BLaER1 (cell line): Measurements from ENCODE around the gene UBE2I.

Experiments
- H3K27ac ChIP-seq: shearing (Covaris generic); formaldehyde crosslinking; 2 replicates; pipeline ENCODE4 v1.8.1; 2022
- H3K27me3 ChIP-seq: shearing (Covaris generic); formaldehyde crosslinking; 2 replicates; pipeline ENCODE4 v1.8.1; 2022
- H3K36me3 ChIP-seq: shearing (Covaris generic); formaldehyde crosslinking; 2 replicates; pipeline ENCODE4 v1.8.1; 2022
- H3K4me1 ChIP-seq: shearing (Covaris generic); formaldehyde crosslinking; 2 replicates; pipeline ENCODE4 v1.8.1; 2022
- H3K4me2 ChIP-seq: shearing (Covaris generic); formaldehyde crosslinking; 2 replicates; pipeline ENCODE4 v1.8.1; 2022
- H3K4me3 ChIP-seq: shearing (Covaris generic); formaldehyde crosslinking; 2 replicates; pipeline ENCODE4 v1.8.1; 2022
- H3K9ac ChIP-seq: shearing (Covaris generic); formaldehyde crosslinking; 2 replicates; pipeline ENCODE4 v1.8.1; 2022
- H3K9me3 ChIP-seq: shearing (Covaris generic); formaldehyde crosslinking; 2 replicates; pipeline ENCODE4 v1.8.1; 2022
- H4K20me1 ChIP-seq: shearing (Covaris generic); formaldehyde crosslinking; 2 replicates; pipeline ENCODE4 v1.8.1; 2022
- Cebpa-rat ChIP-seq: shearing (Covaris generic); IDR thresholded peaks from 2 replicates; pipeline ENCODE4 v1.8.1; 2022

Gene UBE2I

DNA sequence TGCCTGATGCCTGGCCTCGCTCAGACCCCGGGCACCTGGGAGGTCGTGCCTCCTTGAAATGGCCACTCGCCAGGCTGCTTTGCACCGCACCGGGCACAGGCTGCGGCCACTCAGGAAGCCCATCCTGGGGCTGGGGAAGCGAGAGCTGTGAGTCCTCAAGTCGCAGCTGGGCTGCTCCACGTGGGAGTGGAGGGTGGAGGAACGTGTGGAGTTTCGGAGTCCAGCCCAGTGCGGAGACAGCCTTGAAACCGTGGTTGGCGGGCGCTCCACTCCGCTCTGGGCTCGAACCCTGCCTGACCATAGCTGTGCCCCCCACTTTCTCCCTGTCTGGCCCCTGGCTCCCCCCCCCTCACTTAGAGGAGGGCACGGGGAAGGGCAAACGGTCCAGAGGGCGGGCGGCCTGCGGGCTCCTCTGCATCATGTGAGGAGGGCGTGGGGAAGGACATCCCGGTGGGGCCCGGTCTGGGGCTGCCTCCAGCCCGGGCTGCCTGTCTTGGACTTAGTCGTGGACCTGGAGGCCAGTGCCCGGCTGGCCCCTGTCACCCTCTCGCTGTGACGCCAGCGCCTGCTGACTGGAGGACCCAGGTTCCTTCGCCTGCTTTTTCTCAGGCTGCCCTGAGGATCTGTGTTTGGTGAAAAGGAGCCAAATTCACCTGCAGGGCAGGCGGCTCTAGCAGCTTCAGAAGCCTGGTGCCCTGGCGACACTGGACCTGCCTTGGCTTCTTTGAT is 2.5 kb downstream of the UBE2I start:
- peaks cover 73% of the 10 kb centered on the region for H4K20me1 ChIP-seq
- peak overlapping the region; percentile 52; the same call in 1 of the 2 replicates for H3K27ac ChIP-seq
- H3K4me1 ChIP-seq = peaks cover 30% of the 10 kb centered on the region
- H3K4me3 ChIP-seq = peak overlapping the region; percentile 100
- peaks cover 60% of the 10 kb centered on the region for H3K36me3 ChIP-seq
- no peak for TF ChIP-seq Cebpa-rat
- no peaks in the 10 kb centered on the region for H3K9me3 ChIP-seq
- no peaks in the 10 kb centered on the region for H3K27me3 ChIP-seq
- peak overlapping the region; percentile 94 for H3K4me2 ChIP-seq
- peak overlapping the region; percentile 100 for H3K9ac ChIP-seq

DNA sequence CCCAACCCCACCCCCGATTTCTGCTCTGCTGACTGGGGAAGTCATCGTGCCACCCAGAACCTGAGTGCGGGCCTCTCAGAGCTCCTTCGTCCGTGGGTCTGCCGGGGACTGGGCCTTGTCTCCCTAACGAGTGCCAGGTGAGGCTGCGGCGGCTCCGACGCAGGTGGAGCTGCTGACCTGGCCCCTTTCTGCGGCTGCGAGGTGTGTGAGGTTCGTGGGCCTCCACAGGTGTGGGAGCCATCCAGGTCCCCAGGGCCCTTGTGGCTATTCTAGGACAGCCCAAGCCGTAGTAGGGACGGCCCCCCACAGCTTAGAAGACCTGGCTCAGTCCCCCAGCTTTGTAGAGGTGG is 3.0 kb downstream of the UBE2I start:
- Histone ChIP-seq H3K27ac (no peak overlapping the region), H4K20me1 (peaks cover 78% of the 10 kb centered on the region), H3K27me3 (no peaks in the 10 kb centered on the region), H3K4me2 (peak overlapping the region; percentile 94), H3K36me3 (peaks cover 65% of the 10 kb centered on the region), H3K4me1 (peaks cover 26% of the 10 kb centered on the region), H3K9me3 (no peaks in the 10 kb centered on the region), H3K9ac (peak overlapping the region; percentile 100), H3K4me3 (peak overlapping the region; percentile 100; the same call in 1 of the 2 replicates)
- no peak for TF ChIP-seq Cebpa-rat

DNA sequence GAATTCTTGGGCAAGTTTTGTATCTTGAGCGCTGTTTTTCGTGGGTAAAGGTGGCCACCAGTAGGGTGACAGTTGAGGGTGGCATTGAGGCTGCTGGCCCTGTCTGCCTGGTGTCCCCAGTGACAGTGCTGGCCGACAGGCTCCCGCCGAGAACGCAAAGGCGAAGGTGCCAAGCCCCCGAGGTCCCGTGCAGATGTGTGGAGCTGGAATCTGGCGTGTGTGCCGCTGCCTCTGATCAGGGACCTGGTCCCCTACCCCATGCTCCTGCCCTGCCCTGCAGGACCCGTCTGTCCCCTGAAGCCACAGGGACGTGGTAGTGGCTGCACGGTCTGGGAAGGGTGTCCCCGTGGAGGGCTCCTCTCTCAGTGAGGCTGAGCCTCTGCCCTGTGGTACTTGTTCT is 3.5 kb downstream of the UBE2I start:
- Histone ChIP-seq H3K9me3 (no peaks in the 10 kb centered on the region), H3K9ac (peak overlapping the region; percentile 100; the same call in 1 of the 2 replicates), H3K4me2 (peak overlapping the region; percentile 94), H3K4me1 (peaks cover 26% of the 10 kb centered on the region), H3K4me3 (no peak overlapping the region), H3K27ac (no peak overlapping the region), H3K36me3 (peaks cover 70% of the 10 kb centered on the region), H3K27me3 (no peaks in the 10 kb centered on the region), H4K20me1 (peaks cover 83% of the 10 kb centered on the region)
- TF ChIP-seq Cebpa-rat = no peak

DNA sequence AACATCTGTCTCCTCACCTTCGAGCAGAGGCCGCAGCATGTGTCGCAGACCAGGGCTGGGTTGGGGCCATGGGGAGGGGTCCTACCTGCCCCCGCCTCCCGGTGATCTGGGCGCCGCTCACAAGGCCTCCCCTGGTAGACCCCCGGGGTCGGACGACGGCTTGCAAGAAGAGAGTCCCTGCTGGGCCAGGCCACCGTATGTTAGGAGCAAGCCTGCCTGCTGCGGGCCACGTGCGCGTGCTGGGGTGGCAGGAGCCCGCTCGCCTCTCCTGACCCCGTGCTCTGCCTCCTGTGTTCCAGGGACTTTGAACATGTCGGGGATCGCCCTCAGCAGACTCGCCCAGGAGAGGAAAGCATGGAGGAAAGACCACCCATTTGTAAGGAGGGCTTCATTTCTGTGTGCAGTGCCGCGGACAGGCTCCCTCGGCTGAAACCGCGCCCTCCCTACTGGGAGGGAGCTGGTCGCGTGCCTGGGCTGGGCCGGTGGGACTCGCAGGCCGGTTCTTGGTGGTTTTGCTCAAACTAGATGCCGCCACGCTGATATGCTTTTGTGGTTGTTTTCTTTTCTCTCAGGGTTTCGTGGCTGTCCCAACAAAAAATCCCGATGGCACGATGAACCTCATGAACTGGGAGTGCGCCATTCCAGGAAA is 4.4 kb downstream of the UBE2I start:
- Histone ChIP-seq H3K27ac (no peak overlapping the region), H3K4me1 (peaks cover 26% of the 10 kb centered on the region), H3K9ac (no peak overlapping the region), H3K4me3 (no peak overlapping the region), H3K27me3 (no peaks in the 10 kb centered on the region), H3K36me3 (peaks cover 79% of the 10 kb centered on the region), H4K20me1 (peaks cover 92% of the 10 kb centered on the region), H3K4me2 (no peak overlapping the region; the same call in 1 of the 2 replicates), H3K9me3 (no peaks in the 10 kb centered on the region)
- no peak for TF ChIP-seq Cebpa-rat

DNA sequence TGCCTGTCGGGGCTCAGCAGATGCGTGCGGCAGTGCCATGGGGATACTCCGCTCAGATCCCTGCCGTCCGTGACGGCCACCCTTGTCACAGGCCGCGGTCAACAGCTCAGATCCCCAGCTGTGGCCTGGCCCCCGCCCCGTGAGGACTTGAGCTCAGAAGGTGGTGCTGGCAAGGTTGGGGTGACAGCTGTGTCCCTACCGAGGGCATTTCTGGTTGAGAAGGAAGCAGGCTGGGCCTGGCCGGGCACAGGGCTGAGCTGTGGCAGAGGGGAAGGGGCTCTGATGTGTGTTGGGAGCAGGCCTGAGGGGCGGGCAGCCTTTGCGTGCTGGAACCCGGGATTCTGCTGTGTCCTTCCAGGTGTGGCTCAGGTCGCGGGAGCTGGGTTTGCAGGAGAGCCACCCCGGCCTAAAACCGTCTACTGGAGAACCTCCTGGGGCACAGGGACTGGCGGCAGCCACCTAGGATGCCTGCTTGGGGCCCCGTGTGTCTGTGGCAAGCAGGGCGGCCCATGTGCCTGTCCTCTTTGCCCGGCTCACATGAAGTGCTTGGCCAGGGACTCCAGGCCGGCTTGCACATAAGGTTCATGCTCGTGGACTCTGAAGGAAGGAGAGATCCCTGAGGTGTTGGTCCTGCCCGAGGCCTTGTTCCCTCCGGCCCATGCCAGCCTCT is 5.1 kb downstream of the UBE2I start:
- Histone ChIP-seq H4K20me1 (peaks cover 99% of the 10 kb centered on the region), H3K27ac (no peak overlapping the region), H3K4me3 (no peak overlapping the region), H3K4me2 (no peak overlapping the region), H3K9me3 (no peaks in the 10 kb centered on the region), H3K4me1 (peaks cover 26% of the 10 kb centered on the region), H3K36me3 (peaks cover 86% of the 10 kb centered on the region), H3K27me3 (no peaks in the 10 kb centered on the region), H3K9ac (no peak overlapping the region)
- no peak for TF ChIP-seq Cebpa-rat

DNA sequence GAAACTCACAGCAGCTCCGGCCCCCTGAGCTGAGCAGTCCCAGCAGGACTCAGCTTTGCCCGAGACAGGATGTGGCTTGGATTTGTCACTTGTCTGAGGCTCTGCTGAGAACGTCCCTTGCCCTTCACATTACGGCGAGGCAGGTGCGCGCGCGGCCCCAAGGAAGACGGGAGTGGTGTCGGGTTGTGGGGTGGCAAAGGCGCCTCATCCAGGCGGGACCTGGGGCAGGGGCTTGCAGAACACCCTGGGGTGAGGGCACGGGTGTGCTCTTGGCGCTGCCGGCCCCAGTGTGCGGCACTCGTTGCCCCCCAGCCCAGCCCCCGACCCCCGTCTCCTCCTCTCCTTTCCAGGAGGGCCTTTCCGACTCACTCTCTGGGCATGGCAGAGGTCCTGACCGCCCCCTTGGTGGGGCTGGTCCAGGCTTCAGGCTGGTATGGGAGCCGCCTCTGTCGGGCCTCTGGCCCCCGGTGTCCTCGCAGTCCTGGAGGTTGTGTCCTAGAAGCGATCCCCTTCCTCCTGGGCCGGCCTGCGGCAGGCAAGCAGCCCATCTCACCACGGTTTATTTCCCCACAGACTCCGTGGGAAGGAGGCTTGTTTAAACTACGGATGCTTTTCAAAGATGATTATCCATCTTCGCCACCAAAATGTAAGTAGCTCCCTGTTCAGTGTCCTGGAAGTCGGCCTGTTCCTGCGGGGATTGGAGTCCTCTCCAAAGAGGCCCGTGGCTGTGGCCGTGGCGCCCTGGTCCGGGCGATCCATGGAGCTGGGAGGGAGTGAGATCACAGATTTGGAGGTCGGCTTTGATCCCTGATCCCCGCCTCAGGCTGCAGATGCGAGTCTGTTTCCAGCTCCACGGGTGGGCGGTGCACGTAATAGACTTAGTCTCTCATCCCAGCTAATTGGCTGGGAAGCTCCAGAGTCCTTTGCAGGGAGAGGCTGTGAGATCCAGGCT is 5.9 kb downstream of the UBE2I start:
- no peak for TF ChIP-seq Cebpa-rat
- H3K36me3 ChIP-seq = peaks cover 94% of the 10 kb centered on the region
- H4K20me1 ChIP-seq = peaks cover 100% of the 10 kb centered on the region

DNA sequence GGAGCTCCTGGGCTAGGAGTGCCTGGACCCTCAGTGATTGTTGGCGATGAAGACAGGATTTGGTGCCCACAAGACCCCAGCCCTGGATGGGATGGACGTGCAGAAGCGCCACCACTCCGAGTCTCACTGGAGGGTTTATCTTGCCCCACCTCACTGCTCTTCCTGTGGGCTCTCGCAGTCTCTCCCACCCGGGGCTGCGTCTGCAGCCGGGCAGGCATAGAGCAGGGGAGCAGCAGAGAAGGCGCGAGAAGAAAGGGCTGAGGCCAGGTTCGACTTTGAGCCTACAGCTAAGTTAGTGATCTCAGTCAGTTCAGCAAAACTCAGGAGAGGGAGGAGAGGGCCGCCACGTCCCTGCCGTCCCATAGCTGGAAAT is 6.6 kb downstream of the UBE2I start:
- Histone ChIP-seq H4K20me1 (peaks cover 100% of the 10 kb centered on the region), H3K4me3 (no peak overlapping the region), H3K9me3 (no peaks in the 10 kb centered on the region), H3K27ac (no peak overlapping the region), H3K27me3 (no peaks in the 10 kb centered on the region), H3K9ac (no peak overlapping the region), H3K4me1 (peaks cover 28% of the 10 kb centered on the region), H3K36me3 (peaks cover 100% of the 10 kb centered on the region), H3K4me2 (no peak overlapping the region)
- no peak for TF ChIP-seq Cebpa-rat

More for the DNA sequence above, 5.9 kb downstream of the UBE2I start:
- H3K27ac ChIP-seq = no peak overlapping the region
- no peak overlapping the region for H3K4me2 ChIP-seq
- no peak overlapping the region for H3K9ac ChIP-seq
- peaks cover 26% of the 10 kb centered on the region for H3K4me1 ChIP-seq
- H3K4me3 ChIP-seq = no peak overlapping the region
- H3K9me3 ChIP-seq = no peaks in the 10 kb centered on the region
- H3K27me3 ChIP-seq = no peaks in the 10 kb centered on the region

DNA sequence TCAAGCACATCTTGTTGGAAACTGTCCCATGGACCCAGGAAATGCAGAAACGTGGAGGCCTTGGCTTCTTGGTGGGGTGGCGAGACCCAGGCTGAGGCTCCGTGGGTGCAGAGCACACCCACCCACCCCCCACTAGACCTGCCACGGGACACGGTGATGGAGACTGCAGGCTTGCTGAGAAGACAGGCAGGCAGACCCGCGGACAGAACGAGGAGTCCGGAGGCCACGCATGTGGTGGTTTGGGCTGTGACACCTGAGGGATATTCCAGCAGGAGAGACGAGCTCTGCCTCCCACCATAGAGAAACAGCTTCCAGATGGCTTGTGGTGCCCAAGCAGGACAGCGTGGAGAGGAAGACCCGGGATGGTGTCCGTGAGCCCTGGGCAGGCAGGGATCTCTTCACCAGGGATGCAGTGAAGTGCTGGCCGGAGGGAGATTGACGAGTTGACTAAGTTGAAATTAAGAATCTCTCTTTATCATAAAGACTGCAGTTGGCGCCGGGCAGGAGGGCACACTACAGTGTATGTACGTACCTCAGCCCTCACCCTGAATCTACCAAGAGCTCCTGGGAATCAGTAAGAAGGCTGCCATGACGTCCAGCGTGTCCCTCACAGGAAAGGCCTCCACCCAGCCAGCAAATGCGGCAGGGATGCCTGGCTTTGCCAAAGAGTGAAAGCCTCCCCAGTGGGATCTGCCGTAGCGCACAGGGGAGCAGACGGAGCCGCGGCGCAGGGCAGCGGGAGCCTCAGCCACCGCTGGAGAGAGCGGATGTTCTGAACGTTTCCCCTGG is 8.2 kb downstream of the UBE2I start:
- Histone ChIP-seq H3K4me2 (no peak overlapping the region), H3K36me3 (peaks cover 100% of the 10 kb centered on the region)

DNA sequence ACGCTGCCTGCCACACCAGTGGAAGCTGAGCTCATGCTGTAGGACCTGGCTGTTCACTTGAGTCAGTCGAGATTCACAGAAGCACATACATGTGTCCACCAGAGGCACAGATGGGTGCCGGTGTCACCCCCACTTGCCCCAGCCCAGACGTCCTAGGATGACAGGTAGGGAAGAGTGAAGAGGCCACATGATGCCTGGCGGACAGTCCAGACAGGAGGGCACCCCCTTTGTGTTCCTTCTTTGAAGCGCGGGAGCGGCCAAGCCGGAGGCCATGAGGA is 8.8 kb downstream of the UBE2I start:
- TF ChIP-seq Cebpa-rat = no peak
- peaks cover 100% of the 10 kb centered on the region for H3K36me3 ChIP-seq
- H3K4me3 ChIP-seq = no peak overlapping the region
- no peak overlapping the region for H3K27ac ChIP-seq
- no peak overlapping the region for H3K9ac ChIP-seq
- H3K9me3 ChIP-seq = no peaks in the 10 kb centered on the region
- no peak overlapping the region for H3K4me2 ChIP-seq
- peaks cover 25% of the 10 kb centered on the region for H3K4me1 ChIP-seq
- no peaks in the 10 kb centered on the region for H3K27me3 ChIP-seq
- peaks cover 100% of the 10 kb centered on the region for H4K20me1 ChIP-seq

More for the DNA sequence above, 8.2 kb downstream of the UBE2I start:
- Histone ChIP-seq H4K20me1 (peaks cover 100% of the 10 kb centered on the region), H3K4me3 (no peak overlapping the region), H3K27ac (no peak overlapping the region), H3K27me3 (no peaks in the 10 kb centered on the region), H3K9me3 (no peaks in the 10 kb centered on the region), H3K9ac (no peak overlapping the region), H3K4me1 (peaks cover 24% of the 10 kb centered on the region)
- no peak for TF ChIP-seq Cebpa-rat
